Thyroid gland (tissue), 4 donors: Measurements from ENCODE around the gene SPON1.

ENCODE experiments used
- CTCF ChIP-seq, 6 experiments: fragments of 200-600 bp in 3 of 6; fragments of 450-650 bp in 3 of 6; sonication (generic) in 3 of 6; IDR thresholded peaks; one replicate each; pipeline ENCODE4 v1.5.1; 2016 to 2019; ENCODE audit warnings: antibody characterized with exemption in 6 of 6, mild to moderate bottlenecking in 2 of 6, inconsistent platforms in 1 of 6, moderate library complexity in 1 of 6
- POLR2A ChIP-seq, 2 donors: fragments of 450-650 bp; IDR thresholded peaks; one replicate each; pipeline ENCODE4 v1.6.1; 2017; ENCODE audit warnings: antibody characterized with exemption in 2 of 2, mild to moderate bottlenecking in 2 of 2, moderate library complexity in 1 of 2

- TF ChIP-seq CTCF (IDR thresholded peaks at IDR 0.05) = no peak
- no peak for TF ChIP-seq POLR2A (IDR thresholded peaks at IDR 0.05)
Observed at GRCh38 chr11:13923182-13923581, 39.3 kb upstream of the SPON1 start.
